ENCODE results near the gene GPX4. TPM values are rescaled to one million over a fixed set of nuclear protein-coding genes. Genes with fewer than 3 reads are reported as not detected.
A peak's percentile ranks its signal among the peaks of the same experiment; 100 is the strongest.

The GPX4 gene
- total RNA-seq, 1 donor from 2014 or later, result 239 TPM

- peak; percentile 99 for DNase-seq (ENCODE audit: low spot score)
- ATAC-seq, result peak; percentile 94
- intact Hi-C loops (cut with DNase I), result loop anchor here (5.0 kb wide), 1 partner anchor 58 kb away; no protein-coding TSS in a partner anchor
Observed at GRCh38 chr19:1094978-1095701, 8.7 kb upstream of the GPX4 start, which contains the start of gene POLR2E. Gene POLR2E, minus strand, starts transcription at chr19:1095375. Its CDS starts 60 bp downstream, at chr19:1095315.

DNA sequence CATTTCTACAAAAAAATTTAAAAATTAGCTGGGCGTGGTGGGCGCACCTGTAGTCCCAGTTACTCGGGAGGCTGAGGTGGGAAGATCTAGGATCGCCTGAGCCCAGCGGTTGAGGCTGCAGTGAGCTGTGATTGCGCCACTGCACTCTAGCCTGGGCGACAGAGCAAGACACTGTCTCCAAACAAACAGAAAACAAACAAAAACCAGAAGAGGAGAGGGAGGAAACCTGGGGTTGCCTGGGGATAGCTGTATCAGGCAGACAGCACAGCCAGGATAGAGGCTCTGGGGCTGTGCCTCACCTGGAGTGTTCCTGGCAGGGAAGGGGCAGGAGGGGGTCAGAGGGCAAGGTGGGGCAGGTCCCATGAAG is 6.0 kb upstream of the GPX4 start:
- intact Hi-C loops (cut with DNase I), result no loop called here
- no peak for ATAC-seq
- DNase-seq (ENCODE audit: low spot score), result no peak

DNA sequence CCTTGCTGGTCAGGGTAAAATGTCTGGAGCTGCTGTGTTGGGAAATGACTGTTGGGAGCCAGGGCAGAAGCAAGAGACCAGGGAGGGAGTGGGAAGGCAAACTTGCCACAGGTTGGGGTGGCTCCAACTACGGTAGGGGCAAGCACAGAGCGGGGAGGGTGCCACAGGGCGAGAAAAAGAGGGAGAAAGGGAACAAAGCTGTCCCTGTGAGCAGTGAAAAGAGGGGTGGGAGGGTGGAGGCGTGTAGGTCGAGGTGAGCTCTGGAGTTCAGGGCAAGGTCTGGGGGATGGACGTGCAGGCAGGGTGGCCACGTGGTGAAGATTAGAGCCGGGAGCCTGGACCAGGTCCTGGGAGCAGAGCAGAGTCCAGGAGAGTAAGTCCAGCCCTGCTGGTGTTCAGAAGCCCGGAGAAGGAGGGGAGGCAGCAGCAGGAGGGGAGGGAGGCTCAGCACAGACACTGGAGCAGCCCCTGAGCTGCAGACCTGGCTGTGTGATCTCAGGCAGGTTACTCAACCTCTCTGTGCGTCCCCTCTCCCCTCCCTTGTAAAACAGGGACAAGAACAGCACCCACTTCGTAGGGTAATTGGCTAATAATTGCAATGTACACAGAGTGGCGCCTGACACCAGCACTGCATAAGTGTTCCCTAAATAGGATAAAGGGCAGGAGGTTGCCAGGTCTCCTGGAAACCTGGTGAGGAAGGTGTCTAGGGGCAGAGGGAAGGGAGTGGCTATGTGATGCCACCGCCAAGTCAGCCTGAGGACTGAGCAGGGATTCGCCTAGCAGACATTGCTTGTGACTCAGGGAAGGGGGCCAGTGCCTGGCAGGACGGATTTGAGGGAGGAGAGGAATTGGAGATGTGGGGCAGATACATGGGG is 5.4 kb upstream of the GPX4 start:
- intact Hi-C loops (cut with DNase I), result no loop called here
- ATAC-seq (no peak), DNase-seq (ENCODE audit: low spot score) (no peak)

DNA sequence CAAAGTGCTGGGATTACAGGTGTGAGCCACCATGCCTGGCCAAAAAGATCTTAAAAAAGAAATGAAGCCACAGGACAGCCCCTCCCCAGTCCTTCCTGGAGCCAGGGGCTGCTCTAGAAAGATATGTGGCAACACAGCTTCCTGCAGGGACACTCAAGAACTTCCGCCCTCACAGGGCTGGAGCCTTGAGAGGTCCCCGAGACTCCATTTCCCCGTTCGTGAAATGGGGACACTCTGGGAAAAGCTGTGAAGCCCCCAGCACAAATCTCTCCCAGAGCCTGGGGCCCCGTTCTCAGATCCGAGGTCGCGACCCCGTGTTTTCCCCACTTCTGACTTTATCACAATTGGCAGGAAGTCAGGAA is 2.5 kb upstream of the GPX4 start:
- intact Hi-C loops (cut with DNase I), result no loop called here
- peak; percentile 18 for ATAC-seq
- DNase-seq (ENCODE audit: low spot score), result no peak

- ATAC-seq (peak; percentile 53), DNase-seq (ENCODE audit: low spot score) (no peak)
- intact Hi-C loops (cut with DNase I), result no loop called here
Observed at GRCh38 chr19:1102407-1103131, 1.2 kb upstream of the GPX4 start.

DNA sequence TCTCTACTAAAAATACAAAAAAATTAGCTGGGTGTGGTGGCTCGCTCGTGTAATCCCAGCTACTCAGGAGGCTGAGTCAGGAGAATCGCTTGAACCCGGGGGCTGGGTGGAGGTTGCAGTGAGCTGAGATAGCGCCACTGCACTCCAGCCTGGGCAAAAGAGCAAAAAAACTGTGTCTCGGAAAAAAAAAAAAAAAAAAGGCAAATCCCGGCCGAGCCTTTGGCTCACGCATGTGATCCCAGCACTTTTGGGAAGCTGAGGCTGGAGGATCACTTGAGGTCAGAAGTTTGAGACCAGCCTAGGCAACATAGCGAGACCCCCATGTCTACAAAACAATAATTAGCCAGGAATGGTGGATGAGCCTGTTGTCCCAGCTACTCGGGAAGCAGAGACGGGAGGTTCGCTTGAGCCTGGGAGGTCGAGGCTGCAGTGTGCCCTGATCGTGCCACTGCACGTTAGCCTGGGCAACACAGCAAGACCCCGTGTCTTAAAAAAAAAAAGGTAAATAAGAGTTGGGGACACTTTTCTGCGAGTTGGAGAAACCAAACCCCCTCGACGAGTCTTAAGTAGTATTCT is 574 bp upstream of the GPX4 start:
- intact Hi-C loops (cut with DNase I), result no loop called here
- ATAC-seq, result no peak
- no peak for DNase-seq (ENCODE audit: low spot score)

DNA sequence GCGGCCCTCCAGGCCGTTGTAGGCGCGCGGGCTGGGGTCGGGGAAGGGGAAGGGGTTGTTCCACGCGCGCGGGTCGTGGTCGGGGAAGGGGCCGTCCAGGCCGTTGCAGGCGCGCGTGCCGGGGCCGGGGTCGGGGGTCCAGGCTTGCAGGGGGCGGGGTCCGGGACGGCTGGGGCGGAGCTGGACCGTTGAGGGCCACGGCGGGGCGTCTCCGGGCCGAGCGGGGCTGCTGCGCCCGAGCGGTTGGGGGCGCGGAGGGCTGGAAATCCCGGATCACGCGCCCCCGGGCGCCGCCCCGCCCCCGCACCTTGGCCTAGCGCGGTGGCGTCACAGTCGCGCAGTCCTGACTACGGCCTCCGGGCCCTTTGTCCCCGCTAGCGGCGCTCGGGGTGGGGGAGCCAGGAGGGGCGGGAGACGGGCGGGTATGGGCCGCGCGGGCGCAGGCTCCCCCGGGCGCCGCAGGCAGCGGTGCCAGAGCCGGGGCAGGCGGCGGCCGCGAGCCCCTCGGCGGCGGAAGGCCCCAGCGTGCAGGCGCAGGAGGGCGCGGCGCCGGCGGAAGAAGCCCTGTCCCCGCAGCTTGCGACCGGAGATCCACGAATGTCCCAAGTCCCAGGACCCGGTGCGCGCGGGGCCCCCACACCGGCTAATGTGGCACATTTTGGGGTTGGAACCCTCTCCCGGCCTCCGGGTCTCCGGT is 665 bp downstream of the GPX4 start:
- DNase-seq (ENCODE audit: low spot score) (peak; percentile 90), ATAC-seq (no peak)
- intact Hi-C loops (cut with DNase I), result no loop called here

DNA sequence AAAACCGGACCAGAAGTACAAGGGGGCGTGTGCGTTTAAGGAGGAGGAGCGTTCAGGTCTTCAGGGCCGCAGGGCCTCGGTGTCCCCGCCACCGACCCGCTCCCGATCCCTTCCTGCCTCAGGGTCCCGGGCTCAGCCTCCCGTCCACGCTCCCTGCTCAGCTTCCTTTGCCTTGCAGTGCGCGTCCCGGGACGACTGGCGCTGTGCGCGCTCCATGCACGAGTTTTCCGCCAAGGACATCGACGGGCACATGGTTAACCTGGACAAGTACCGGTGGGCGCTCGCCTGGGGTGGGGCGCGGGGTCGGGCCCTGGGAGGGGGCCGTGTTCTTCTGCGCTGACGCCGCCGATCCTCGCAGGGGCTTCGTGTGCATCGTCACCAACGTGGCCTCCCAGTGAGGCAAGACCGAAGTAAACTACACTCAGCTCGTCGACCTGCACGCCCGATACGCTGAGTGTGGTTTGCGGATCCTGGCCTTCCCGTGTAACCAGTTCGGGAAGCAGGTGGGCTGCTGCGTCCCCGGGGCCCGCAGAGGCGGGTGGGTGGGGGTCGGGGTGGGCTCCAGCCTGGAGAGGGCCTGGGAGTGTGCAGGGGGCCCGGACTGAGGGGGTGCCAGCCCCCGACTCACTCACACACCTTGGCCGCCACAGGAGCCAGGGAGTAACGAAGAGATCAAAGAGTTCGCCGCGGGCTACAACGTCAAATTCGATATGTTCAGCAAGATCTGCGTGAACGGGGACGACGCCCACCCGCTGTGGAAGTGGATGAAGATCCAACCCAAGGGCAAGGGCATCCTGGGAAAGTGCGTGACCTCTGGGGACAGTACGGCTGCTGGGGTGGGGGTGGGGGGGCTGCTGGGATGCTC is 1.4 kb downstream of the GPX4 start:
- DNase-seq (ENCODE audit: low spot score), result no peak
- ATAC-seq, result no peak
- intact Hi-C loops (cut with DNase I), result no loop called here

DNA sequence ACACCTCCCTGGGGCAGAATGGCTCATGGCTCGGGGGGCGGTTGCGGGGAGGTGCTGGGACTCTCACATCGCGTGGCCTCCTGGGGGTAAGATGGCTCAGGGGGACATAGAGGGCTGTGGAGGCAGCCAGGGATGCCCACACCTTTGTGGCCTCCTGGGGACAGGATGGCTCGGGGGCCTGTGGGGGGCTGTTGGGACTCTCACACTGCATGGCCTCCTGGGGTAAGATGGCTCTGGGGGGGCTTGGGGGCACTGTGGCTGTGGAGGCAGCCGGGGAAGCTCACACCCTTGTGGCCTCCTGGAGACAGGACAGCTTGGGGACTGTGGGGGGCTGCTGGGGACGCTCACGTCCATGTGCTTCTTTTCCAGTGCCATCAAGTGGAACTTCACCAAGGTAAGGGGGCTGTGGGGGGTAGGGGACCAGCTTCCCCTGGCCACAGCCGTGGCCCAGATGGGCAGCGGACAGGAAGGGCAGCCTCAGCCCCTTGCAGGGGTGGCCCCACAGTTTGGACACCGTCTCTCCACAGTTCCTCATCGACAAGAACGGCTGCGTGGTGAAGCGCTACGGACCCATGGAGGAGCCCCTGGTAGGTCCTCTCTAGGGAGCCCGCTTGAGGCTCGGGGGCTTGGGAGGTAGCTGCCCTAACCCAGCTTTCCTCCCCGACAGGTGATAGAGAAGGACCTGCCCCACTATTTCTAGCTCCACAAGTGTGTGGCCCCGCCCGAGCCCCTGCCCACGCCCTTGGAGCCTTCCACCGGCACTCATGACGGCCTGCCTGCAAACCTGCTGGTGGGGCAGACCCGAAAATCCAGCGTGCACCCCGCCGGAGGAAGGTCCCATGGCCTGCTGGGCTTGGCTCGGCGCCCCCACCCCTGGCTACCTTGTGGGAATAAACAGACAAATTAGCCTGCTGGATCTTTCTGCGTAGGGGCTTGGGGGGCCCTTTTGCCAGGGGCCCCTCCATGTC is 2.4 kb downstream of the GPX4 start:
- intact Hi-C loops (cut with DNase I), result no loop called here
- ATAC-seq (no peak), DNase-seq (ENCODE audit: low spot score) (no peak)

- ATAC-seq, result no peak
- intact Hi-C loops (cut with DNase I), result no loop called here
- DNase-seq (ENCODE audit: low spot score), result no peak
Observed at GRCh38 chr19:1106841-1107660, 3.3 kb downstream of the GPX4 start.

DNA sequence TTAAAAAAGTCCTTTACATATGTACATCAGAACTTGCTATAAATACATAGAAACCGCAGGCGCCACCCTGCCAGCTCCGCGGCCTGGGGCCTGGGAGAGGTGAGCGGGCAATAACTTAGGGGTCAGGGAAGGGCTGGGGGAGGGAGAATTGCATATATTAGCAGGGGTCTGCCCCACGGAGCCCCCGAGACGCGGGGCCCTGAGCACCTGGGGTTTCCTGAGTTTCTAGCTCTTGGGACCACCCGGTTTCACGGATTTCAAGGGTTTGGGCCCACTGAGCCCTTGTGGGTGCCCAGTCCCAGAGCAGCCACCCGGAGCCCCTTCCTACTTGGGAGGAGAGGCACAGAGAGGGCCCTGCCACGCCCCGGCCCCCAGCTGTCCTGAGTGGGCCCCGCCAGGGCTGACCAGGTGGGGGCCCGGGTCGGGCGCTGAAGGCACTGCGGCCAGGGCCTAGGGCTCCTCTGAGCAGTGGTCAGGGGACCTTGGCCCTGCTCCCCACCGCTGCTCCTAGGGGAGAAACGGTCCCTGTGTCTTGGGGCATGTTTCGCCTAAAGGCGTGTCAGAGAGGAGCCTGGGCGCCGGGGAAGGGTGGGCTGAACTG is 4.0 kb downstream of the GPX4 start:
- DNase-seq (ENCODE audit: low spot score), result no peak
- intact Hi-C loops (cut with DNase I), result no loop called here
- no peak for ATAC-seq

DNA sequence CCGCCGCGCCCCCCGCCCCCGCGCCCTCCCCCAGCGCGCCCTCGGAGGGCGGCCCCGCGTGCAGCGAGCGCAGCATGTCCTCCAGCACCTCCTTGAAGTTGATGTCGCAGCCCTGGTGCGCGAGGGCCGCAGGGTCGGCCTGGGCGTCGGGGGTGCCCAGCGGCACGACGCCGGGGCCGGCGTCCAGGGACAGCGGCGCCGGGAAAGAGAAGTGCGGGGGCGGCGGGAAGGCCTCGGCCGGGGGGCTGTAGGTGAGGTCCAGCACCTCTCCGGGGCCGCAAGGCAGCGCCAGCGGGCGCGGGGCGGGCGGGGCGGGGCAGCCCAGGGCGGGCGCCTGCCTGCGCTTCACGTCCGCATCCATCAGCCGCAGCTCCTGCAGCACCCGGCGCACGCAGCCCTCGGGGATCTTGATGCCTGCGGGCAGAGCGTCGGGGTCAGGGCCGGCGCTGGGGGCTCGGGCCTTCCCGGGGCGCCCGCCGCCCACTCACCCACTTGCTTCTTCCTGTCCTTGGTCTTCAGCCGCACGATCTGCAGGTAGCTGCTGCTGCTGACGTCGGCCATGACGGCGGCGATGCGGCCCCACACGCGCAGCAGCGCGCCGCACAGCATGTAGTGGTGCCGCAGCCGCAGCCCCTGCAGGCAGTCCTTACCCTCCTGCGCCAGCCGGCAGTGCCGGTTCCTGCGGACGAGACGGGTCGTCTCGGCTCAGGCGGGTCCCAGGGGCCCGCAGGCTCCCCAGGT is 4.7 kb downstream of the GPX4 start:
- ATAC-seq, result no peak
- no peak for DNase-seq (ENCODE audit: low spot score)
- intact Hi-C loops (cut with DNase I), result no loop called here

DNA sequence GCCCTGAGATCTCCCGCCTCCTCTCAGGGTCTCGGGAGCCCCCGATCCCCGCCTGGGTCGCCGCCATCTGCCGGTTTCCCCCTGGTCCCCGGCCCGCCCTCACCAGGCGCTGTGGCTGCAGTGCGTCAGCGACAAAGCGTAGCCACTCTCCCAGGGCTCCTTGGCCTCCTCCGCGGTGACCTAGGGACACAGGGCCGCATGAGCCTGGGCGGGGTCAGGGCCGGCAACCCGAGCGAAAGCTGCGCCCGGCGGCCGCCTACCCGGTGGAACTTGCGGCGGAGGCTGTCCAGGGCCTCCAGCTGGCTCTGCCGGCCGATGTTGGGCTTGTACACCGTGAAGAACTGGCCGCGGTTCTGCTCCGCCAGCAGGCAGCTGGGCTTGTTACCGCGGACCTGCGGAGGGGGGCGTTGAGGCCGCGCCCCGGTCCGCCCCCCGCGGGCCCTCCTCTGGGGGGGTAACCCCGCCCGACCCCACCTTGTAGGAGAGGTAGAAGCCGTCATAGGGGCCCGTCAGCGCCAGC is 5.3 kb downstream of the GPX4 start:
- intact Hi-C loops (cut with DNase I), result no loop called here
- no peak for ATAC-seq
- no peak for DNase-seq (ENCODE audit: low spot score)

DNA sequence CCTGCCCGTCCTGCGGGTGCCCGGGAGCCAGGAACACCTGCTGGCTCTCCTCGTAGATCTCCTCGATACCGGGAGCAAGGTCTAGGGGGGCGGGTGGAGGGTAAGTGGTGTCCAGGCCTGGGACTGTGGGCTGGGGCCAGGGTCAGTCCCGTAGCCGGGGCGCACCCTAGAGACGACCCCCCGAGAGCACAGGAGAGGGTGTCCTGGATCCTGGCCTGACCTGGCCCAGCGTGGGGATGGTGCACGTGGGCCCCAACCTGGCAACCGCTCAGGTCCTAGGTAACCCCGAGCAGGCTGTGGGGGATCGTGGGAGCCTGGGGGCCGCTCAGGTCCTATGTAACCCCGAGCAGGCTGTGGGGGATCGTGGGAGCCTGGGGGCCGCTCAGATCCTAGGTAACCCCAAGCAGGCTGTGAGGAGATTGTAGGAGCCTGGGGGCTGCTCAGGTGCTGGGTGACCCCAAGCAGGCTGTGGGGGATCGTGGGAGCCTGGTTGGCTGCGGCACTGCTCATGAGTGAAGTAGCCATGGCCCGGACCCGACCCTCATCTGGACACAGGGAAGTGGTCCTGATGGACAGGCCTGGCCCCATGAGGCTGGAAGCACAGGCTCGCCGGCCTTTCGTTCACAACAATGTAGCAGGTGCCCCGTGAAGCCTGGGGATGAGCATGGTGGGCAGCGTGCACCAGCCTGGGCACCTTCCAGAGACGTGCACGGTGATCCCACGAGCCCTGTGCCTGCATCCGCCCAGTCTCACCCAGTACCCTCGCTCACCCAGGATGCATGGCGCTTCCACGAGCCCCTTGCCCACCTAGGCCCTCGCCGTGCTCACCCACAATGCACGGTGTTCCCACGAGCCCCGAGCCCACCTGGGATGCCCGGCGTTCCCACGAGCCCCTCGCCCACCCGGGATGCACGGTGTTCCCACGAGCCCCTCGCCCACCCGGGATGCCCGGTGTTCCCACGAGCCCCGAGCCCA is 6.2 kb downstream of the GPX4 start:
- DNase-seq (ENCODE audit: low spot score) (no peak), ATAC-seq (no peak)
- intact Hi-C loops (cut with DNase I), result loop anchor here (5.0 kb wide), 1 partner anchor 82 kb away; no protein-coding TSS in a partner anchor
